AG04450 (cell line): ENCODE data around the gene RFX3. TPM values are rescaled to one million over a fixed set of nuclear protein-coding genes. Genes with fewer than 3 reads are reported as not detected.

Experiments
- CTCF ChIA-PET: fragments of 300-600, 350-600 bp; formaldehyde crosslinking; extraction: SDS; loops from one replicate; lab custom pipeline; 2022; ENCODE audit warnings: antibody characterized with exemption, inconsistent platforms; lab: Charles Lee
- POLR2A ChIA-PET: fragments of 350-600 bp; formaldehyde crosslinking; extraction: SDS; loops from one replicate; lab custom pipeline; 2021; ENCODE audit warnings: antibody characterized with exemption, inconsistent platforms; lab: Yijun Ruan, JAX
- DNase-seq: peaks from one replicate; pipeline ENCODE4 v3.0.0-alpha.2; 2011; ENCODE audit warnings: low read depth, low spot score
- H3K27ac ChIP-seq: one replicate; pipeline ENCODE4 v1.5.1; 2012; ENCODE audit warnings: low read depth, low read length, control low read depth
- H3K27me3 ChIP-seq: one replicate; pipeline ENCODE4 v1.6.0; 2012; ENCODE audit warnings: low read length; ENCODE audit not compliant: control insufficient read depth, insufficient read depth
- H3K4me3 ChIP-seq: 2 replicates; pipeline ENCODE4 v1.5.1; 2011; ENCODE audit warnings: mild to moderate bottlenecking, low read depth, low read length, control low read depth
- H3K9me3 ChIP-seq: 2 replicates; pipeline ENCODE4 v1.5.1; 2012; ENCODE audit warnings: low read length; ENCODE audit not compliant: control insufficient read depth, insufficient read depth
- polyA plus RNA-seq: library from polyadenylated mRNA; depleted of rRNA; stranded (reverse); fragments of >200 nt; gene quantifications from 2 replicates; pipeline ENCODE4 v1.2.3, GENCODE V29; 2011
- TF ChIP-seq, protein P1 (sequence below): IDR thresholded peaks from 2 replicates; pipeline ENCODE4 v1.5.1; 2011; ENCODE audit warnings: low read depth, low read length, control low read depth, inconsistent platforms

Gene RFX3
- polyA plus RNA-seq, 1 experiment = 3.7 TPM

DNA sequence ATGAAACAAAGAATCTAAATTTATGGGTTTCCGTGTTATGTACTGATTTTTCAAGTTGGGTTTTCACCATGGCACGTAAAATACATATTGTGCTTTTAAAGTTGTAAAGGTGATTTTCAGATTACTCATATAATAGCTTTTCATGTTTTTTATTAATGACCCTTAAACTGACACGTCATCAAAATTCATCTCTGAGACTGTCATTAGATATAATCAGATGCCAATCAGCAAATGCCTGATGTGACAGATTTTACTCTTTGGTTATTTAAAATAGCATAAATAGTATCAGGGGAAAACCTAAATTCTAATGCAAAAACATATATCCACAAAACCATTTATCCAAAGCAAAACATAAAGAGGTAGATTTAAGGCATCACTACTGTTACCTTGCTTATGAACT is 11.0 kb downstream of the RFX3 start:
- POLR2A ChIA-PET = no interaction called here
- no peaks in the 10 kb centered on the region for H3K27me3 ChIP-seq
- CTCF ChIA-PET = no interaction called here
- TF ChIP-seq, protein P1, sequence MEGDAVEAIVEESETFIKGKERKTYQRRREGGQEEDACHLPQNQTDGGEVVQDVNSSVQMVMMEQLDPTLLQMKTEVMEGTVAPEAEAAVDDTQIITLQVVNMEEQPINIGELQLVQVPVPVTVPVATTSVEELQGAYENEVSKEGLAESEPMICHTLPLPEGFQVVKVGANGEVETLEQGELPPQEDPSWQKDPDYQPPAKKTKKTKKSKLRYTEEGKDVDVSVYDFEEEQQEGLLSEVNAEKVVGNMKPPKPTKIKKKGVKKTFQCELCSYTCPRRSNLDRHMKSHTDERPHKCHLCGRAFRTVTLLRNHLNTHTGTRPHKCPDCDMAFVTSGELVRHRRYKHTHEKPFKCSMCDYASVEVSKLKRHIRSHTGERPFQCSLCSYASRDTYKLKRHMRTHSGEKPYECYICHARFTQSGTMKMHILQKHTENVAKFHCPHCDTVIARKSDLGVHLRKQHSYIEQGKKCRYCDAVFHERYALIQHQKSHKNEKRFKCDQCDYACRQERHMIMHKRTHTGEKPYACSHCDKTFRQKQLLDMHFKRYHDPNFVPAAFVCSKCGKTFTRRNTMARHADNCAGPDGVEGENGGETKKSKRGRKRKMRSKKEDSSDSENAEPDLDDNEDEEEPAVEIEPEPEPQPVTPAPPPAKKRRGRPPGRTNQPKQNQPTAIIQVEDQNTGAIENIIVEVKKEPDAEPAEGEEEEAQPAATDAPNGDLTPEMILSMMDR = no peak
- no peak overlapping the region for H3K27ac ChIP-seq
- H3K4me3 ChIP-seq = no peak overlapping the region
- no peaks in the 10 kb centered on the region for H3K9me3 ChIP-seq
- DNase-seq = no peak

DNA sequence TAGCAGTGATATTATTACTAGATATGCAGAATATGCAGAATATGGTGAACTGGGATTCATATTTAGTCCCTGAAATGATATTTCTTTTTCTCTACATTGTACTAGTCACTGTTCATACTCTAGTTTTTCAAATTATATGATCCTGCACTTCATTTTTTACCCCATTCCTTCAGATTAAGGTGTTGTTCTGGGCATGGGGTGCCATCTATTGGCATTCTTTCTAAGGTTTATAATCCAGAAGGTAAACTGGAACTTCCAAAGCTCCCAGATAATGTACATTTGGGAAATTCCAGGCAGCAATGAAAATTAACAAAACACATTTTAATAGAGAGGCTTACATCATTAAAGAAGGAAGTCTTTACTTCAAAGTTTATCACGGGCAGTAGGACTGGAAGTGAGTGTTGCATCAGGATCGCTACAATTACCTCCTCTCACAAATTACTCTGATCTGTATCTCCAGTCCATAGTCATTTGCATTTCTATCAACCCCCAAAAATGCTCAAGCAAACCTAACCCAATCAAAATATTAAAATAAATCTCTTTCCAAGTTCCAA is 12.5 kb downstream of the RFX3 start:
- ChIA-PET CTCF (interaction anchor here (1.3 kb wide), 1 partner anchor 10 kb away, joined by 3 read pairs; no protein-coding TSS in a partner anchor), POLR2A (no interaction called here)
- H3K27ac ChIP-seq = no peak overlapping the region

DNA sequence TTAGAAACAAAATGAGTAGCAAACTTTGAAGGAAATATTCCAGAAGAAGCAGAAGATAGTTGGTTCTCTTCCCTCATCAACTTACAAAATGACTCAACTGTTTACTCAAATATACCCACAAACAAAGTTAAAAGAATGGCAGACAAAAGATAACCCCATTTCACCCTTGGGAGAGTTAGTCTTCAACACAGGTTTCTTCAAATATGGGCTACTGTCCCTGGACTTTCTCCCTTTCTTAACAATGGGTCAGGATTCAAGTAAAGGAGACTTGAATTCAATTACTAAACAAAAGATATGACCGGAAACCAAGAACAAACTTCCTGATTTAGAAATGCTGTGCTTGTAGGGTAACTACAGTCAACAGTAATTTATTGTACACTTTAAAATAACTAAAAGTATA is 14.2 kb downstream of the RFX3 start:
- H3K27ac ChIP-seq = no peak overlapping the region
- TF ChIP-seq, protein P1 = no peak
- POLR2A ChIA-PET = no interaction called here
- CTCF ChIA-PET = no interaction called here
- no peak overlapping the region for H3K4me3 ChIP-seq
- DNase-seq = no peak
- H3K9me3 ChIP-seq = no peaks in the 10 kb centered on the region
- no peaks in the 10 kb centered on the region for H3K27me3 ChIP-seq

More for the DNA sequence above, 12.5 kb downstream of the RFX3 start:
- DNase-seq = no peak
- no peaks in the 10 kb centered on the region for H3K27me3 ChIP-seq
- no peak overlapping the region for H3K4me3 ChIP-seq
- TF ChIP-seq, protein P1 = no peak
- H3K9me3 ChIP-seq = no peaks in the 10 kb centered on the region

DNA sequence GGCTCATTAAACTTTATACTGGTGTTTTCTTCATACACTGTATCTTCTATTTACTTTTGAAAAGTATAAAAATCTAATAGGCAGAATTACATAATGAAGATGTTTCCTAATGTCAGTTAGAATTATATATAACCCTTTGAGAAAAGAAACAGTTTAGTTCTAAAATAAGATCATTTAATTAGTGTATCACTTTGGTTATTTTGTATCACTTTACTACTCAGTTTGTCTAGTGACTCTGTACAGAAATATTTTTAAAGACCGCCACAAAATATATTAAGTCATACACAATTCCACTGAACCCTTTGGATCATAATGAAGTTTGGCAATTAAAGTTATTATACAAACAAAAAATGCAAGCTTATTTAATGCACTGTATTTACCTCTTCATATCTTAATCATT is 15.0 kb downstream of the RFX3 start:
- Histone ChIP-seq H3K9me3 (no peaks in the 10 kb centered on the region), H3K4me3 (no peak overlapping the region), H3K27me3 (no peaks in the 10 kb centered on the region), H3K27ac (no peak overlapping the region)
- ChIA-PET POLR2A (no interaction called here), CTCF (no interaction called here)
- DNase-seq = no peak
- TF ChIP-seq, protein P1 = no peak

DNA sequence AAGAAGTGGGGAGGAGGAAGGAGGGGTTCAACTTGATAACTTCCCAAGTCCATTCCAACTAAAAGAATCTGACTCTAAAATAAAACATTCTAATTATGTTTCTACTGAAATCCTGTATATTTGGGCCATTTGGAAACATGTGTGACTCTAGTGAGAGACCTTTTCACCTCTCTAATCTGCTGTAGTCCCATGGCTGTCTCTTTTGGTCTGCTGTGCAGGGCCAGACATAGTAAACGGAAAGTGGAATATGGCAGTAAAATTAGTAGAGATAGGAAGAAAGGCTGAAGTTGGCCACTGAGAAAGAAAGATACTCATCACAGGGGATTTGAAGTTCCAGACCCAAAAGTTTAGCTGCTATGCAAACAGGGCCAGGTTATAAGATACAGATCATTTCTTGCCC is 15.9 kb downstream of the RFX3 start:
- Histone ChIP-seq H3K9me3 (no peaks in the 10 kb centered on the region), H3K4me3 (no peak overlapping the region), H3K27ac (no peak overlapping the region), H3K27me3 (no peaks in the 10 kb centered on the region)
- ChIA-PET CTCF (no interaction called here), POLR2A (no interaction called here)
- TF ChIP-seq, protein P1 = no peak
- DNase-seq = no peak
